Measurements from ENCODE around the gene TYSND1. TPM values are rescaled to one million over a fixed set of nuclear protein-coding genes. Genes with fewer than 3 reads are reported as not detected.

The TYSND1 gene
- total and polyA plus RNA-seq, 3 donors from 2014 or later, result 33.8 to 66.8 (median 45.4) TPM

DNA sequence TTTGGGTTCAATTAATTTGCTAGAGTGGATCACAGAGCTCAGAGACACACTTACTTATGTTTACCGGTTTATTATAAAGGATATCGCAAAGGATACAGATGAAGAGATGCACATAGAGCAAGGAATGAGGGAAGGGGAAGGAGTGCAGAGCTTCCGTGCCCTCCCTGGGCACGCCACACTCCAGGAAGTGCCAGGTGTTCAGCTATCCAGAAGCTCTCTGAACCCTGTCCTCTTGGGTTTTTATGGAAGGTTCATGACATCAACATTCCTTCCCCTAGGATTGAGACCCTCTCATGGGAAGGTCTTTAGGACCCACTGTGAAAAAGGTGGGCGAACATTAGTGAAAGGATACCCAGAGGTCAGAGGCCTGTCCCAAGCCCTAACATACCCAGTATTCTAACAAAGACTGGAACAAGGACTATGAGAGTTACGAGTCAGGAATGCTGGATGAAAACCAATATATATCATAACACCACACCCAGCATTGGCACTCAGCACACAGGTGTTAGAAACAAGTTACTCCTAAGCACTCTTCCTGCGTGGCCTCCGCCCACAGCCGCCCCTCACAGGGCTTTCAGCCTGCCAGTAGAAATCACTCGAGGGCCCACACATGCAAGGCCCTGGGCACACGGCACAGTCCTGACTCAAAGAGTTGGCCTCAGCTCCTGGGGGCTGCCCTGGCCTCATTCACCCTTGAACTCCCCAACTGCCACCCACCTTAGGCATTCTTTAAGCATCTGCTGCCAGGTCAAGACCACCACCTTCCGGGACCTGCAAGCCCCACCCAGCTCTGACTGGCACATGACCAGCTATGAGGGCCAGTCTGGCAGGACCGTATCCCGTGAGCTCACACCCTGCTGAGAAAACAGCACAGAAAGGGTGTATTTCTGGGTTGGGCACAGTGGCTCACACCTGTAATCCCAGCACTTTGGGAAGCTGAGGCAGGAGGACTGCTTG is 8.3 kb downstream of the TYSND1 start:
- H3K27me3 ChIP-seq, result no peaks in the 10 kb centered on the region
- no peak overlapping the region for H3K27ac ChIP-seq
- TF ChIP-seq, protein P1, sequence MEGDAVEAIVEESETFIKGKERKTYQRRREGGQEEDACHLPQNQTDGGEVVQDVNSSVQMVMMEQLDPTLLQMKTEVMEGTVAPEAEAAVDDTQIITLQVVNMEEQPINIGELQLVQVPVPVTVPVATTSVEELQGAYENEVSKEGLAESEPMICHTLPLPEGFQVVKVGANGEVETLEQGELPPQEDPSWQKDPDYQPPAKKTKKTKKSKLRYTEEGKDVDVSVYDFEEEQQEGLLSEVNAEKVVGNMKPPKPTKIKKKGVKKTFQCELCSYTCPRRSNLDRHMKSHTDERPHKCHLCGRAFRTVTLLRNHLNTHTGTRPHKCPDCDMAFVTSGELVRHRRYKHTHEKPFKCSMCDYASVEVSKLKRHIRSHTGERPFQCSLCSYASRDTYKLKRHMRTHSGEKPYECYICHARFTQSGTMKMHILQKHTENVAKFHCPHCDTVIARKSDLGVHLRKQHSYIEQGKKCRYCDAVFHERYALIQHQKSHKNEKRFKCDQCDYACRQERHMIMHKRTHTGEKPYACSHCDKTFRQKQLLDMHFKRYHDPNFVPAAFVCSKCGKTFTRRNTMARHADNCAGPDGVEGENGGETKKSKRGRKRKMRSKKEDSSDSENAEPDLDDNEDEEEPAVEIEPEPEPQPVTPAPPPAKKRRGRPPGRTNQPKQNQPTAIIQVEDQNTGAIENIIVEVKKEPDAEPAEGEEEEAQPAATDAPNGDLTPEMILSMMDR (IDR thresholded peaks at IDR 0.05), result no peak
- TF ChIP-seq POLR2A (IDR thresholded peaks at IDR 0.05), result no peak
- no peak for DNase-seq
- H3K9me3 ChIP-seq, result no peaks in the 10 kb centered on the region
- intact Hi-C loops (cut with DNase I; ENCODE audit: low total_unique reads), result no loop called here
- H3K4me1 ChIP-seq, result no peaks in the 10 kb centered on the region
- H3K4me3 ChIP-seq, result no peak overlapping the region
- H3K36me3 ChIP-seq (ENCODE audit: low read depth, missing control alignments), result no peaks in the 10 kb centered on the region
- WGBS, 2 donors, result 91 to 96% methylated on average over 9 to 14 of the region's 14 CpGs

DNA sequence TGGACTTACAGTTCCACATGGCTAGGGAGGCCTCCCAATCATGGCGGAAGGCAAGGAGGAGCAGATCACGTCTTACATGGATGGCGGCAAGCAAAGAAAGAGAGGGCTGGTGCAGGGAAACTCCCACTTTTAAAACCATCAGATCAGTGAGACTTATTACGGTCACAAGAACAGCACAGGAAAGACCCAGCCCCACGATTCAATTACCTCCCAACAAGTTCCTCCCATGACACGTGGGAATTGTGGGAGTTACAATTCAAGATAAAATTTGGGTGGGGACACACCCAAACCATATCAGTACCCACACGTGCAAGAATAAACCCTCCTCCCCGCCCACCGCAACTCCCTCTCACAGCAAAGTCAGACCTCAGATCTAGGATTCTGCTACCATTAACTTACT is 9.4 kb downstream of the TYSND1 start:
- Histone ChIP-seq H3K4me1 (peaks cover 2% of the 10 kb centered on the region), H3K36me3 (ENCODE audit: low read depth, missing control alignments) (no peaks in the 10 kb centered on the region), H3K27ac (no peak overlapping the region), H3K4me3 (no peak overlapping the region), H3K27me3 (no peaks in the 10 kb centered on the region), H3K9me3 (no peaks in the 10 kb centered on the region)
- DNase-seq, result no peak
- WGBS, 2 donors, result 78 to 81% methylated on average over 9 of the region's 9 CpGs
- TF ChIP-seq, protein P1 (IDR thresholded peaks at IDR 0.05), result no peak
- TF ChIP-seq POLR2A (IDR thresholded peaks at IDR 0.05), result no peak
- intact Hi-C loops (cut with DNase I; ENCODE audit: low total_unique reads), result no loop called here

DNA sequence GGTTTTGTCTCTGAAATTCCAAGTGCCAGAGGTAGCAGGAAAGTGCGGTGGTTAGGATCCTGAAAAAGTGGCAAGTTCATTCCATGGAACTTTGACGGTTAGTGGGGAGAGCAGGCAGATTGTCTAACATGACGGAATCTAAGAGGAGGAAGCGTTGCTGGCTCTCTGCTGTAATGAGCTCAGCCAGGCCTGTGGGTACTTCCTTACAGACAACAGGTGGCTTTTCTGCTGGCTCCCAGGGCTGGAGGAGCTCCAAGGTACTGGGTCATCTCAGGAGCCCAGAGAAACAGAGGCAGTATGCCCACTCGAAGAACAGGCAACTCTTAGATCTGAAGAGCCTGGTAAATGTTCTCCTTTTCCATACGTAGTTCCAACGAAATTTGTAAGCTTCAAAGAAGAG is 10.8 kb downstream of the TYSND1 start:
- peaks cover 6% of the 10 kb centered on the region for H3K4me1 ChIP-seq
- intact Hi-C loops (cut with DNase I; ENCODE audit: low total_unique reads), result no loop called here
- H3K9me3 ChIP-seq, result no peaks in the 10 kb centered on the region
- no peak overlapping the region for H3K27ac ChIP-seq
- TF ChIP-seq POLR2A (IDR thresholded peaks at IDR 0.05), result no peak
- no peaks in the 10 kb centered on the region for H3K27me3 ChIP-seq
- DNase-seq, result no peak
- WGBS, 2 donors, result 79 to 80% methylated on average over 7 of the region's 7 CpGs
- no peaks in the 10 kb centered on the region for H3K36me3 ChIP-seq (ENCODE audit: low read depth, missing control alignments)
- no peak overlapping the region for H3K4me3 ChIP-seq

DNA sequence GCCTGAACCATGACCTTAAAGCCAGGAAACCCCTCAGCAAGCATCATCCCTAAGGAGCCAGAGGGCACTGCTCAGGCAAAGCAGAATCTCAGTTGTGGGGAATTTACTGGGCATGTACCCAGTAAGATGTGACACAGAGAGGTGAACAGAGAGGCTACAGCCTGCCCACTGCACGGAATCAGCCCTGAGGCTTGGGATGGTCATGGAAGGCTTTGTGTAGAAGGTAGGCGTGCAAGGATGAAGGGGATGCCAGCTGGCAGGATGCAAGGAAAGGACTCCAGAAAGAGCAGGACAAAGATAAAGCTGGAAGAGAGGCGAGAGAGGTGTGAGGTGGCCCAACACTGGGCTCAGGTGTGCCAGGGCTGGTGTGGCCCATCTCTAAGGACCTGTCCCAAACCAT is 11.5 kb downstream of the TYSND1 start:
- intact Hi-C loops (cut with DNase I; ENCODE audit: low total_unique reads), result no loop called here
- Histone ChIP-seq H3K9me3 (no peaks in the 10 kb centered on the region), H3K4me3 (no peak overlapping the region), H3K4me1 (peaks cover 6% of the 10 kb centered on the region), H3K36me3 (ENCODE audit: low read depth, missing control alignments) (no peaks in the 10 kb centered on the region), H3K27me3 (no peaks in the 10 kb centered on the region), H3K27ac (no peak overlapping the region)
- DNase-seq, result no peak
- TF ChIP-seq, protein P1 (IDR thresholded peaks at IDR 0.05), result no peak
- 87 to 94% methylated on average over 3 of the region's 3 CpGs for WGBS, 2 donors

DNA sequence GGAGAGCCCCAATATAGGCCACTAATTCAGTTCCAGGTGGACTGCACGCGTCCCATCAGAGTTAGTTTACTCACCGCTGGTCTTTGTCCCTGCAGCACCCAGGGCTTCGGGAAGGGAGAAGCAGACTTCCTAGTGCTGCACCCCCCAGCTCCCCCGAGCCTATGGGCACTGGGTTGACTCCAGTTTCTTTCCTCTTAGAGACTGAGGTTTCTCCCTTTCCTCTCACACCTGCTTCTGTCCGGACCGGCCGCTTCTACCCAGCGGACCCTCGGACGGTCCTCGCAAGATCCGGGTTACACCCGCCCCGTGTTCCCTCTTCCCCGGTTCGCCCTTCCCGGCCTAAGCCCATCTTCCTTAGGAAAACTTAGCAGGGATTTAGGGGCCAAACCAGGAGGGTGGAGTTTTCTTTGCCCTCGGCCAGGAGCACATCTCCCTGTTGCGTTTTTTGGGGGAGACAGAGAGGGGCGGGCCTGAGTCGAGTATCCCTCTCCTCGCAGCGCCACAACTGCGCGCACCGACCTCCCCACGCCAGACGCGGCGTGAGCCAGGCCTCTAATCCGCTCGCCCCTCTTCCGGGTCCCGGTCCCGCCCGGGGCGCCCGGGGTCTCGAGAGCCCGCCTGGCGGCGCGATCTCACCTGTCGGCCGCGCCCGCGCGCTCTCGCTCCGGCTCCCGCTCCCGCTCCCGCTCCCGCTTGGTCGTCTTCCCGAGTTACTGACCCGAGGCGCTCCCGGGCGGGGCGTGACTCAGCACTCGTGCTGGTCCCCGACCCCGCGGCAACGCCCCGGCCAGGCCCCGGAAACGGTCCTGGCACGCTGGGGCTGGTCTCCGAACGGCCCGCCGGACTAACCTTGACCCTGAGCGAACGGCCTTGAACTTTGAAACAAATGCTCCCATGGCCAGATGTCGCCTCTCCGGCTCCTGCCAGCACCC is 14.1 kb downstream of the TYSND1 start, which contains the start of gene AIFM2:
Gene AIFM2 (minus strand): TSS at position 728 of the 932 bp plus-strand sequence. CDS start 8,741 bp downstream, outside the sequence.
- Histone ChIP-seq H3K36me3 (ENCODE audit: low read depth, missing control alignments) (no peaks in the 10 kb centered on the region), H3K27ac (peak within 1 kb of the TSS; percentile 39 to 71), H3K4me3 (peak within 1 kb of the TSS; percentile 64 to 84), H3K27me3 (no peaks in the 10 kb centered on the region), H3K4me1 (peaks cover 6% of the 10 kb centered on the region), H3K9me3 (no peaks in the 10 kb centered on the region)
- DNase-seq, result peak; percentile 77
- intact Hi-C loops (cut with DNase I; ENCODE audit: low total_unique reads), result no loop called here
- TF ChIP-seq, protein P1 (IDR thresholded peaks at IDR 0.05), result no peak
- no peak for TF ChIP-seq POLR2A (IDR thresholded peaks at IDR 0.05)
- whole genome bisulfite sequencing, 2 donors, result 6 to 9% methylated on average over 31 to 80 of the region's 80 CpGs

All from testis (tissue), 3 donors.